Kidney epithelial cell (primary cell): ENCODE measurements around the gene GAB2. TPM values are rescaled to one million over a fixed set of nuclear protein-coding genes. Genes with fewer than 3 reads are reported as not detected.

Experiments used
- DNase-seq: peaks from one replicate; pipeline ENCODE4 v3.0.0-alpha.2; 2010; ENCODE audit warnings: low read depth
- H3K27me3 ChIP-seq: 2 replicates; pipeline ENCODE4 v1.6.0; 2011; ENCODE audit warnings: low read length; ENCODE audit not compliant: control insufficient read depth, insufficient read depth
- H3K36me3 ChIP-seq: 2 replicates; pipeline ENCODE4 v1.5.1; 2011; ENCODE audit warnings: low read length; ENCODE audit not compliant: control insufficient read depth, insufficient read depth
- H3K4me3 ChIP-seq: 2 replicates; pipeline ENCODE4 v1.5.1; 2011; ENCODE audit warnings: low read depth, mild to moderate bottlenecking, control low read depth, low read length
- total RNA-seq: library from RNA; depleted of rRNA; stranded (reverse); fragments of >200 nt; gene quantifications from 2 replicates; pipeline ENCODE4 v1.2.3, GENCODE V29; 2015
- TF ChIP-seq, protein P1 (sequence below): IDR thresholded peaks from 2 replicates; pipeline ENCODE4 v1.5.1; 2011; ENCODE audit warnings: mild to moderate bottlenecking, moderate library complexity, low read length, control low read depth, inconsistent platforms; ENCODE audit not compliant: insufficient read depth, poor library complexity, severe bottlenecking

GAB2 gene
- total RNA-seq, 1 donor from 2014 or later: 13.1 TPM

DNA sequence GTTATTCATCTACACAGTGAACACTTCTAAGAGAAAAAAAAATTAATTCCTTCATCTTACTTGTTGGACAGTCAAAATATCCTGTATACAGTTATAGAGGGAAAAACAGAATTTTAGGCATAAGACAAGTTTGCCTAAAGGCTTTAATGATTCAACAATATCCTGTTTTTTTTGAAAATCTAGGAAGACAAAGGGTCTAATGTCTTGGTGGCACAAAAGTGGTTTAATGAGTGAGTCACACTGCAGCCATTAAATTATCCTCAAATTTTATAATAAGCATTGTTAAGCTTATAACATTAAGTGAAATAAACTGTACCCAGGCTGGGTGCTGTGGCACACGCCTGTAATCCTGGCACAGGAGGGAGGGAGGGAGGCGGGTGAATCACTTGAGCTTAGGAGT, 72.9 kb downstream of the GAB2 start:
- no peak overlapping the region for H3K4me3 ChIP-seq
- DNase-seq: no peak
- TF ChIP-seq, protein P1, sequence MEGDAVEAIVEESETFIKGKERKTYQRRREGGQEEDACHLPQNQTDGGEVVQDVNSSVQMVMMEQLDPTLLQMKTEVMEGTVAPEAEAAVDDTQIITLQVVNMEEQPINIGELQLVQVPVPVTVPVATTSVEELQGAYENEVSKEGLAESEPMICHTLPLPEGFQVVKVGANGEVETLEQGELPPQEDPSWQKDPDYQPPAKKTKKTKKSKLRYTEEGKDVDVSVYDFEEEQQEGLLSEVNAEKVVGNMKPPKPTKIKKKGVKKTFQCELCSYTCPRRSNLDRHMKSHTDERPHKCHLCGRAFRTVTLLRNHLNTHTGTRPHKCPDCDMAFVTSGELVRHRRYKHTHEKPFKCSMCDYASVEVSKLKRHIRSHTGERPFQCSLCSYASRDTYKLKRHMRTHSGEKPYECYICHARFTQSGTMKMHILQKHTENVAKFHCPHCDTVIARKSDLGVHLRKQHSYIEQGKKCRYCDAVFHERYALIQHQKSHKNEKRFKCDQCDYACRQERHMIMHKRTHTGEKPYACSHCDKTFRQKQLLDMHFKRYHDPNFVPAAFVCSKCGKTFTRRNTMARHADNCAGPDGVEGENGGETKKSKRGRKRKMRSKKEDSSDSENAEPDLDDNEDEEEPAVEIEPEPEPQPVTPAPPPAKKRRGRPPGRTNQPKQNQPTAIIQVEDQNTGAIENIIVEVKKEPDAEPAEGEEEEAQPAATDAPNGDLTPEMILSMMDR: no peak
- H3K36me3 ChIP-seq: no peaks in the 10 kb centered on the region
- no peaks in the 10 kb centered on the region for H3K27me3 ChIP-seq

DNA sequence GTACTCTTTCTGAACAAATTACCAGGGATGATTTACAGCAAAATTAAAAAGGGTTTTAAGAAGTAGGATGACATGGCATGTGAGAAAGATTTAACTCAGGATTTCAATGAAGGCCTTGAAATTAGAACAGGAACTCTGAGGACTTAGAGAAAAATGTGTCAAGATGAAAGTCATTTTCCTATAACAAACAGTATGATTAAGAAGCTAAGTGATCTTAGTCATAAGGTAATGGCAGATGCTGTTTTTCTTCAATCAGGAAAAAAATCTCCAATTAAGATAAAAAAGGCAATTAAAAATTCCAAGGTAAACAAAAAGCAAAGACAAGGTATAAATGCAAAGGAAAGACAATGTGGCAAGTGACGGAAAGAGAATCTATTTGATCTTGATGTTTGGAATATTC, 73.5 kb downstream of the GAB2 start:
- no peaks in the 10 kb centered on the region for H3K27me3 ChIP-seq
- DNase-seq: no peak
- TF ChIP-seq, protein P1: no peak
- H3K36me3 ChIP-seq: no peaks in the 10 kb centered on the region
- no peak overlapping the region for H3K4me3 ChIP-seq

DNA sequence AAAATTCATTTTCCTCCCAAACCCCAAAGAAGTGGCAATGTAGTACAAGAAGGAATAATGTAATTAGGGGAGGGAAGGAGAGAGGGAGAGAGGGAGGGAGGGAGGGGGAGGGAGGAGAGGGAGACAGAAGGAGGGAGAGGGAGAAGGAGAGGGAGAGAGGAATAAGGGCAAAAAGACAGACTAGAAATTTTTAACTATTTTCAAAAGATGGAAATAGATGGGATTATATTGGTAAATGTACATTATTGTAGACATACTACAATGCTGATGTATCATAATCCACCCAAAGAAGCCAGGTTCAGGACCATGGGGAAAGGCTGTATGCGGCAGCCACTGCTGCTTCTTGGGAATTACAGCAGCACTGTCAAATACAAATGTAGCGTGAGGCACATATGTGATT, 74.3 kb downstream of the GAB2 start:
- Histone ChIP-seq H3K4me3 (no peak overlapping the region), H3K27me3 (no peaks in the 10 kb centered on the region), H3K36me3 (no peaks in the 10 kb centered on the region)
- TF ChIP-seq, protein P1: no peak
- DNase-seq: no peak

DNA sequence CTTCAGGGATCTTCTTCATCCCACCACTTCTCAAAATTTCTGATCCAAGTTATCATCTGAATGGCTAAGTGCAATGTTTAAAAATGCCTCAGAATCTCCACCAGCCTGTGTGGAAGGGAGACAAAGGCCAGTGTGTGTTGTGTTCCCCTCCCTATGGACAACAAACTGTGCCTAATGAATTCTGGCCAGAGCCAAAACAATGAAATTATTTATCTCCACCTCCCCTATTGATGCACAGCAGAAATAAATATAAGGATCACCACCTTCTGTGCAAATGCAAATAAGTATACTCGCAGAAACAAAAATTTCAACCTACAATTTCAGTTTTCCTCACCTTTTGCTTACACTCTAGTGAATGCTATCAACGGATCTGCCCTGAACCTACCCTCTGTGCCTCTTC, 75.8 kb downstream of the GAB2 start:
- no peaks in the 10 kb centered on the region for H3K27me3 ChIP-seq
- no peak for DNase-seq
- H3K4me3 ChIP-seq: no peak overlapping the region
- TF ChIP-seq, protein P1: no peak
- H3K36me3 ChIP-seq: no peaks in the 10 kb centered on the region

DNA sequence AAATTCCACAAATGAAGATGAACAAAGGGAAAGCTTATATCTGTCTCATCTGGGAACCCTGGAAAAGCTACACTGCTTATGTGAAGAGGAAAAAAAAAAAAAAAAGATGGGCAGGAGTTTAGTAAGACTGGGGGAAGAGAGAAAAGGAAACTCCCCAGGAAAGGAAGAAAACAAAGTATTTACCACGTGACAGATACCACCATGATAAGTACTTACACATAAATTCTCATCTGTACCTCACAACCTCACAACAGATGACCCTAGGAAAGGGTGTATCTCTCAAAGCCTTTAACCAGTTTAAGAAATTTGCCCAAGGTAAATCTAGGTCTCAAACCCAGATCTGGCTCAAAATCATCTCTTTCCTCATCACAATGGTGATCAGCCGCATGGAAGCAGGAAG, 77.1 kb downstream of the GAB2 start:
- H3K36me3 ChIP-seq: no peaks in the 10 kb centered on the region
- TF ChIP-seq, protein P1: no peak

DNA sequence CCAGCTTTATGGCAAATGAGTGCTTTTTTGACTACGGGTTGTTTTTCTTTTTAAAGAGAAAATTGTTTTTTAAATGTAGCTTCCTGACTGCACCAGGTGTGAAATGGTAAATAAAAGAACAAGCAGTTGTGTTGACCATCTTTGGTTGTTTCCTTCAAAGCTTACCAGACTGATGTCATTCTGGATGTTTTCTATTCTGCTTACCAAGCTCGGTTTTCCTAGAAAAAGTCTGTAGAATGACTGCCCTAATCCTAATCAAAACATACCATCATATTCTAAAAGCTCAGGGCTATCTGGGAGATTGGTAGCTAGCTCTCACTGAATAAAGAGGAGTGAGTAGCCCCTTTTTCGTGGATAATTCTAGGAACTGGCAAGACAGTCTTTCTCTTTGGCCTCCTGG, 77.7 kb downstream of the GAB2 start:
- TF ChIP-seq, protein P1: no peak
- no peaks in the 10 kb centered on the region for H3K27me3 ChIP-seq
- H3K4me3 ChIP-seq: no peak overlapping the region
- no peak for DNase-seq
- H3K36me3 ChIP-seq: no peaks in the 10 kb centered on the region

More for the DNA sequence above, 77.1 kb downstream of the GAB2 start:
- no peak for DNase-seq
- H3K27me3 ChIP-seq: no peaks in the 10 kb centered on the region
- no peak overlapping the region for H3K4me3 ChIP-seq
